HEK293T (cell line): Measurements from ENCODE around the gene UNC119B.

Source experiments
- CTCF ChIA-PET: fragments of 350-600 bp; formaldehyde crosslinking; extraction: SDS; loops from one replicate; lab custom pipeline; 2021; ENCODE audit warnings: antibody characterized with exemption, inconsistent platforms; lab: Yijun Ruan, JAX
- POLR2A ChIA-PET: fragments of 350-600 bp; formaldehyde crosslinking; extraction: SDS; loops from one replicate; lab custom pipeline; 2020; ENCODE audit warnings: antibody characterized with exemption, inconsistent platforms; lab: Yijun Ruan, JAX
- DNase-seq: peaks from one replicate; pipeline ENCODE4 v3.0.0; 2012; ENCODE audit warnings: mixed read lengths; ENCODE audit errors: extremely low spot score
- ARNT ChIP-seq: fragments of 450-650 bp; IDR thresholded peaks from 2 replicates; pipeline ENCODE4 v1.6.1; 2017; ENCODE audit warnings: mild to moderate bottlenecking
- BHLHE40 ChIP-seq: fragments of 450-650 bp; IDR thresholded peaks from 2 replicates; pipeline ENCODE4 v1.6.1; 2016; ENCODE audit warnings: mild to moderate bottlenecking, moderate library complexity, borderline replicate concordance
- CTBP1 ChIP-seq: fragments of 450-650 bp; IDR thresholded peaks from 2 replicates; pipeline ENCODE4 v1.6.1; 2016; ENCODE audit warnings: borderline replicate concordance
- ELF4 ChIP-seq: fragments of 450-650 bp; IDR thresholded peaks from 2 replicates; pipeline ENCODE4 v1.6.1; 2017; ENCODE audit warnings: antibody characterized with exemption
- FOXA1 ChIP-seq: fragments of 450-650 bp; IDR thresholded peaks from 2 replicates; pipeline ENCODE4 v1.6.1; 2016; ENCODE audit warnings: mild to moderate bottlenecking
- FOXK2 ChIP-seq: fragments of 450-650 bp; IDR thresholded peaks from 2 replicates; pipeline ENCODE4 v1.6.1; 2016; ENCODE audit warnings: mild to moderate bottlenecking
- FOXM1 ChIP-seq: fragments of 450-650 bp; IDR thresholded peaks from 2 replicates; pipeline ENCODE4 v1.6.1; 2017; ENCODE audit warnings: mild to moderate bottlenecking, borderline replicate concordance
- HDGF ChIP-seq: fragments of 450-650 bp; IDR thresholded peaks from 2 replicates; pipeline ENCODE4 v1.6.1; 2017; ENCODE audit warnings: antibody characterized with exemption, borderline replicate concordance
- L3MBTL2 ChIP-seq: fragments of 450-650 bp; conservative IDR thresholded peaks from 2 replicates; pipeline ENCODE4 v1.6.1; 2016; ENCODE audit warnings: mild to moderate bottlenecking
- LEF1 ChIP-seq: fragments of 450-650 bp; IDR thresholded peaks from 2 replicates; pipeline ENCODE4 v1.6.1; 2017; ENCODE audit warnings: mild to moderate bottlenecking, borderline replicate concordance
- NFRKB ChIP-seq: fragments of 450-650 bp; IDR thresholded peaks from 2 replicates; pipeline ENCODE4 v1.6.1; 2016; ENCODE audit warnings: mild to moderate bottlenecking, moderate library complexity
- SP1 ChIP-seq: fragments of 450-650 bp; IDR thresholded peaks from 2 replicates; pipeline ENCODE4 v1.6.1; 2017
- SUZ12 ChIP-seq: fragments of 450-650 bp; IDR thresholded peaks from 2 replicates; pipeline ENCODE4 v1.6.1; 2016; ENCODE audit warnings: mild to moderate bottlenecking
- TARDBP ChIP-seq: fragments of 450-650 bp; IDR thresholded peaks from 2 replicates; pipeline ENCODE4 v1.6.1; 2016
- ZNF384 ChIP-seq: fragments of 450-650 bp; IDR thresholded peaks from 2 replicates; pipeline ENCODE4 v1.6.1; 2016
- TF ChIP-seq, protein P1 (sequence below): fragments of 450-650 bp; IDR thresholded peaks from 2 replicates; pipeline ENCODE4 v1.6.1; 2016

Gene UNC119B

GRCh38 chr12:120719072-120719471 lies 8.8 kb downstream of the UNC119B start:
- CTCF ChIA-PET: no interaction called here
- POLR2A ChIA-PET: no interaction called here
- DNase-seq: no peak
- no peak for TF ChIP-seq FOXM1
- no peak for TF ChIP-seq FOXA1
- TF ChIP-seq HDGF: no peak
- no peak for TF ChIP-seq NFRKB

DNA sequence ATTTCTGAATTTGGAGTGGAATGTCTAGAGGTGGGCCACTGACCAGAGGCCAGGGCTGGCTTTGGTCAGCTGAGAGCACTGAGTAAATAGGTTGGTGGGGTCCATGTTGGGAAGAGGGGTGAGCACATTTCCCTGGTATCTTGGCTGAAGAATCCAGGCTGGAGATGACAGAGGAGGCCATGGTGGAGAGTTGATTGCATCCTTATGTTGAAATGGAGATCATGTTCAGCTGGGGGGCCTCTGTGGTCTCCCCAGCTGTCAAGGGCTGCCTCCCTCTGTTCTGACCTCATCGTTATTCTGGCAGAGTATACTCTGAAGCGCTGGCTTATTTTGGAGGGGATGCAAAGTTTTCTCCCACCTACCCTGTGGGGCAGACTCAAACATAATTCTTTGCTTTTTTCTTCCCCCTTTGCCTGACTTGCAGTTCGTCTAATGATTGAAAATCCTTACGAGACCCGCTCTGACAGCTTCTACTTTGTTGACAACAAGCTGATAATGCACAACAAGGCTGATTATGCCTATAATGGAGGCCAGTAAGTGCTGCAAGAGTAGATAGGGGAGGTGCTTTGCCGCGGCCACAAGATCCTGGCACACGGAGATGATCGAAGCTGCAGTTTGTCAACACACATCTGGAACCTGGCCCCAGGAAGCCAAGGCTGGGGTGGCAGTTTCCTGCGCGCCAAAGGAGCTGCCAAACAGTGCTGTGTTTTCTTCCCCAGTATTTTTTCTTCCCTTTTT lies 9.4 kb downstream of the UNC119B start:
- no peak for TF ChIP-seq ARNT
- TF ChIP-seq HDGF: no peak
- no peak for TF ChIP-seq L3MBTL2
- no peak for TF ChIP-seq FOXK2
- TF ChIP-seq FOXM1: no peak
- no peak for TF ChIP-seq LEF1
- TF ChIP-seq SP1: no peak
- TF ChIP-seq ELF4: no peak
- TF ChIP-seq TARDBP: no peak
- no peak for TF ChIP-seq BHLHE40
- TF ChIP-seq, protein P1, sequence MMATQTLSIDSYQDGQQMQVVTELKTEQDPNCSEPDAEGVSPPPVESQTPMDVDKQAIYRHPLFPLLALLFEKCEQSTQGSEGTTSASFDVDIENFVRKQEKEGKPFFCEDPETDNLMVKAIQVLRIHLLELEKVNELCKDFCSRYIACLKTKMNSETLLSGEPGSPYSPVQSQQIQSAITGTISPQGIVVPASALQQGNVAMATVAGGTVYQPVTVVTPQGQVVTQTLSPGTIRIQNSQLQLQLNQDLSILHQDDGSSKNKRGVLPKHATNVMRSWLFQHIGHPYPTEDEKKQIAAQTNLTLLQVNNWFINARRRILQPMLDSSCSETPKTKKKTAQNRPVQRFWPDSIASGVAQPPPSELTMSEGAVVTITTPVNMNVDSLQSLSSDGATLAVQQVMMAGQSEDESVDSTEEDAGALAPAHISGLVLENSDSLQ: no peak
- TF ChIP-seq SUZ12: no peak
- TF ChIP-seq CTBP1: no peak
- no peak for TF ChIP-seq NFRKB
- ChIA-PET CTCF (interaction anchor here (0.7 to 1.1 kb wide), 2 partner anchors 136 to 138 kb away, joined by 3 read pairs; partner anchors contain the start of gene POP5), POLR2A (interaction anchor here (1.5 kb wide), 1 partner anchor 10 kb away, joined by 6 read pairs; no protein-coding TSS in a partner anchor)
- no peak for DNase-seq

DNA sequence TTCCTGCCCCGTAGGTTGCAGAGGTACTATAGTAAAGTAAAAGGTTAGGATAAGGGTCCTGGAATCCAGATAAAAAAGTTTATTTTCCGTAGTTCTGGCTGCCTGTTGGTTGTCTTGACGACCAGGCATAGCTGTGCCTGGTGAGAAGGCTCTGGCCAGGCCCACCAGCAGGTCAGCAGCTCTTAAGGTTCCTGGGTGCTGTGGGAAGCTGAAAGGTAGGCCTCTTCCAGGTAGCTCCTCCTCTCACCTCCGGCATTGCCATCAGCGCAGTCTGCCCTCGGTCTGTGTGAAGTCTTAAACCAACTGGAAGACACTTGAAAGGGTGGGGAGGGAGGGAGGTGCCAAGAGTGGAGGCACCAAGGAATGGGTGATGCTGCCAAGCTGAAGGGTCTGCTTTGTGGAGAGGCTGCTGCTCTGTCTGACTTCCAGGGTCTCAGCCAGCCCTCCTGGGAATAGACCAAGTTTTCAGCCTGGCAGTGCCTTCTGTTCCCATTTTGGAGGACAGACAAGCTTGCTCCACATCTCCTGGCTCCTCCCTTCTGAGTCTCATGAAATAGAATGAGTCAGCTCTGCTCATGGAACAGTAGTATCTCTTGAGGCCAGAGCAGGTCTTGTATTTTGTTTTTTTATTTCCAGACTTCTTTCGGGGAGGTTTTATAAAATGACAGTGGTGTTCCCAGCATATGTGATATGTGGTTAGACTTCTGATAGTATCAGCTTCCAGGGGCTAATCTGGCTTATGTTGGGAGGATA lies 10.2 kb downstream of the UNC119B start:
- DNase-seq: no peak
- POLR2A ChIA-PET: interaction anchor here (1.5 kb wide), 1 partner anchor 11 kb away, joined by 6 read pairs; no protein-coding TSS in a partner anchor
- CTCF ChIA-PET: interaction anchor here (0.7 to 1.1 kb wide), 2 partner anchors 137 to 139 kb away, joined by 3 read pairs; partner anchors contain the start of gene POP5
- TF ChIP-seq, protein P1: no peak
- TF ChIP-seq ELF4 (no peak), ZNF384 (no peak), TARDBP (no peak), SP1 (no peak)

DNA sequence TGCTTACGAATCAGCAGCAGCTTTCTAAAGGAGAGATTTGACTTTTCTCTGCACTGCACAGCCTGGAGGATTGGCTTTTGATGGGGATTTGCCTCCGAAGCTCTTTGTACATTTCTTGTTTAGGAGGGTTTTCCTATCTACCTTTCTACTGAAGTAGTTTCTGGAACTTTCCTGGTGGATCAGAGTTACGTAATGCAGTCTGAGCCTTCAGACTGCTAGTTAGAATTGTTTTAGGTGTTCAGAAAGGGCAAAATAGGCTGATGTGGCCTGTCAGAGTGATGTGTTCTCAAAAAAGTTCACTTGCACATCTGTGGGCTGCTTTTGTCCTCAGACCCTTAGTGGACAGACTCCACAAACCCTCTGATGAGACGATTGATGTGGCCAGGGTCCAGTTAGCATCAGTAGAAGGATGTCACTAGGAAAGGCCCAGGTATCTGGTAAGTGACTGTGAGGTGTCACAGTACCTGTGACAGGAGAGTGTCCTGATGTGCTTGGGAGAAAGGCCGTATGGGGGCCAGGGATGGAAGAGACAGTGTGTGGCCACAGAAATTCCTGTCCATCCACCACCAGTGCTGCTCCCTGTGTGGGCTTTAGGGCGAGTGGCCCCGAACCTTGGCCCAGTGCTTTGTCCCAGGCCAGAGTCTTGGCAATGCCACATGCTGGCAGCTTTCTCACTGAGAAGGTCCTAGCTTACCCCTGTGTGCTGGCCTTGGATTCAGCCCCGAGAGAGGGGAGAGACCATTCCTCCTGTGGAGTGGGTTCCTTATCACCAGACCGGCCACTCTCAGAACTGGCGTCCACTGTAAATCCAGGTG lies 10.9 kb downstream of the UNC119B start:
- POLR2A ChIA-PET: no interaction called here
- TF ChIP-seq BHLHE40 (no peak), FOXM1 (no peak), HDGF (no peak), L3MBTL2 (no peak), FOXK2 (no peak), TARDBP (no peak), ELF4 (no peak), CTBP1 (no peak)
- CTCF ChIA-PET: interaction anchor here (1.1 kb wide), 1 partner anchor 138 kb away, joined by 3 read pairs; no protein-coding TSS in a partner anchor
- no peak for DNase-seq

DNA sequence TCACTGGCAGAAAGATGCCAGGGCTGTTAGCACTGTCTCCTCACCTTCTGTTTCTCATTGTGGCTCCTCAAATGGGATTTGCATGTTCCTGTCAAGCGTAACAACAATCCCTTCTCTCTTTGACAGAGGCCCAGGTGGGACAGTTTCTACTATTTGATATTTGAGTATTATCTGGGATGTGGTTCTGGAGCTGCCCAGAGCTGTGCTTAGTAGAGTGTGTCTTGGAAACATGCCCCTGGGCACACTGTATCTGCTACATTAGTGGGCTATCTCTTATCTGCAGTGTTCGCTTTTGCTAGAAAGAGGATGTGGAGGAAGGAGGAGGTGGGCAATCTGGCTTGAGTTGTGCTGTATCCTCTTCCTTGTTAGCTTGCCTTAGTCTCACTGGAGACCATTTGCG lies 11.6 kb downstream of the UNC119B start:
- CTCF ChIA-PET: interaction anchor here (1.3 kb wide), 1 partner anchor 75 kb away, joined by 3 read pairs; no protein-coding TSS in a partner anchor

More for the DNA sequence above, 11.6 kb downstream of the UNC119B start:
- TF ChIP-seq, protein P1: no peak
- TF ChIP-seq FOXK2 (no peak), ARNT (no peak), ZNF384 (no peak), CTBP1 (no peak), FOXA1 (no peak), L3MBTL2 (no peak), SP1 (no peak), LEF1 (no peak), SUZ12 (no peak), ELF4 (no peak), FOXM1 (no peak), NFRKB (no peak), TARDBP (no peak)
- no peak for DNase-seq
- POLR2A ChIA-PET: no interaction called here
